ENCODE data around the gene LTBP1.
"Not testable (repeated sequence)": the region's sequence is repeated elsewhere in the genome, so short reads cannot be mapped to it uniquely, and the experiment has no call there.

LTBP1 gene

GRCh38 chr2:33158482-33159003 lies 211.8 kb downstream of the LTBP1 start:
- DNase-seq, result no peak

GRCh38 chr2:33160191-33160590 lies 213.4 kb downstream of the LTBP1 start:
- DNase-seq, result no peak

- no peak for DNase-seq
Measured at GRCh38 chr2:33166287-33166881, 219.6 kb downstream of the LTBP1 start.

GRCh38 chr2:33167622-33168245 lies 221.0 kb downstream of the LTBP1 start:
- DNase-seq, result no peak

GRCh38 chr2:33168425-33168824 lies 221.7 kb downstream of the LTBP1 start:
- DNase-seq, result no peak

- DNase-seq, result no peak
Measured at GRCh38 chr2:33168922-33169321, 222.2 kb downstream of the LTBP1 start.

GRCh38 chr2:33170251-33170650 lies 223.5 kb downstream of the LTBP1 start:
- DNase-seq, result not testable (repeated sequence)

GRCh38 chr2:33177627-33178026 lies 230.9 kb downstream of the LTBP1 start:
- DNase-seq, result no peak

- DNase-seq, result no peak
Measured at GRCh38 chr2:33178209-33178608, 231.5 kb downstream of the LTBP1 start.

- DNase-seq, result no peak
Measured at GRCh38 chr2:33180915-33181314, 234.2 kb downstream of the LTBP1 start.

GRCh38 chr2:33181466-33181865 lies 234.7 kb downstream of the LTBP1 start:
- DNase-seq, result no peak

GRCh38 chr2:33184041-33184440 lies 237.3 kb downstream of the LTBP1 start:
- no peak for DNase-seq

GRCh38 chr2:33186937-33187336 lies 240.2 kb downstream of the LTBP1 start:
- no peak for DNase-seq

- DNase-seq, result no peak
Measured at GRCh38 chr2:33188799-33189198, 242.0 kb downstream of the LTBP1 start.

- DNase-seq, result no peak
Measured at GRCh38 chr2:33190393-33190937, 243.7 kb downstream of the LTBP1 start.

GRCh38 chr2:33195891-33196290 lies 249.1 kb downstream of the LTBP1 start:
- no peak for DNase-seq

GRCh38 chr2:33196700-33197099 lies 249.9 kb downstream of the LTBP1 start:
- DNase-seq, result no peak

GRCh38 chr2:33197198-33197938 lies 250.6 kb downstream of the LTBP1 start:
- no peak for DNase-seq

- no peak for DNase-seq
Measured at GRCh38 chr2:33202641-33203522, 256.1 kb downstream of the LTBP1 start.

- no peak for DNase-seq
Measured at GRCh38 chr2:33204945-33205344, 258.2 kb downstream of the LTBP1 start.

GRCh38 chr2:33205693-33206434 lies 259.1 kb downstream of the LTBP1 start:
- no peak for DNase-seq
